HG02852 (cell line): ENCODE results near the gene KRT6B.
"Not testable (repeated sequence)": the region's sequence is repeated elsewhere in the genome, so short reads cannot be mapped to it uniquely, and the experiment has no call there.

Source experiments
- ATAC-seq: cut with Tn5 transposase; IDR thresholded peaks from one replicate; pipeline ENCODE4 v1.9.1; 2021; ENCODE audit warnings: mild to moderate bottlenecking, moderate library complexity; ENCODE audit not compliant: unreplicated experiment

Gene KRT6B

GRCh38 chr12:52414936-52415335 is 37.0 kb downstream of the KRT6B start:
- no peak for ATAC-seq

- no peak for ATAC-seq
Observed at GRCh38 chr12:52413782-52414345, 38.1 kb downstream of the KRT6B start.

- ATAC-seq: no peak
Observed at GRCh38 chr12:52413202-52413601, 38.7 kb downstream of the KRT6B start.

- ATAC-seq: no peak
Observed at GRCh38 chr12:52411815-52412214, 40.1 kb downstream of the KRT6B start.

- ATAC-seq: not testable (repeated sequence)
Observed at GRCh38 chr12:52410589-52411248, 41.2 kb downstream of the KRT6B start.

- no peak for ATAC-seq
Observed at GRCh38 chr12:52407918-52408317, 44.0 kb downstream of the KRT6B start.

- no peak for ATAC-seq
Observed at GRCh38 chr12:52405922-52406385, 46.0 kb downstream of the KRT6B start, which contains the start of gene KRT82. TSS of gene KRT82 (minus strand) at chr12:52406335. CDS start at chr12:52406277, 58 bp downstream.

- no peak for ATAC-seq
Observed at GRCh38 chr12:52404951-52405350, 47.0 kb downstream of the KRT6B start.

GRCh38 chr12:52403561-52403960 is 48.4 kb downstream of the KRT6B start:
- ATAC-seq: no peak

GRCh38 chr12:52402873-52403540 is 48.9 kb downstream of the KRT6B start:
- no peak for ATAC-seq

- no peak for ATAC-seq
Observed at GRCh38 chr12:52402377-52402776, 49.6 kb downstream of the KRT6B start.

GRCh38 chr12:52401926-52402325 is 50.0 kb downstream of the KRT6B start:
- ATAC-seq: no peak

- no peak for ATAC-seq
Observed at GRCh38 chr12:52401526-52401925, 50.4 kb downstream of the KRT6B start.

GRCh38 chr12:52400906-52401305 is 51.0 kb downstream of the KRT6B start:
- no peak for ATAC-seq

GRCh38 chr12:52399756-52400155 is 52.2 kb downstream of the KRT6B start:
- no peak for ATAC-seq

GRCh38 chr12:52398176-52398575 is 53.8 kb downstream of the KRT6B start:
- no peak for ATAC-seq

- ATAC-seq: no peak
Observed at GRCh38 chr12:52396656-52397055, 55.3 kb downstream of the KRT6B start.
